Stomach smooth muscle (tissue), 2 donors: ENCODE measurements around the gene LDLRAD4.

Experiments
- H3K27ac ChIP-seq: one replicate; pipeline ENCODE4 v1.7.0; 2013; ENCODE audit warnings: mild to moderate bottlenecking, low read length, inconsistent platforms
- H3K27me3 ChIP-seq, 2 donors: one replicate each; pipeline ENCODE4 v1.7.0; 2013; ENCODE audit warnings: low read length in 2 of 2; ENCODE audit not compliant: insufficient read depth in 2 of 2, control insufficient read depth in 1 of 2
- H3K36me3 ChIP-seq, 2 donors: one replicate each; pipeline ENCODE4 v1.7.0; 2013; ENCODE audit warnings: low read length in 2 of 2; ENCODE audit not compliant: control insufficient read depth in 2 of 2, insufficient read depth in 2 of 2
- H3K4me1 ChIP-seq: one replicate; pipeline ENCODE4 v1.7.0; 2013; ENCODE audit warnings: low read length; ENCODE audit not compliant: control insufficient read depth, insufficient read depth
- H3K4me3 ChIP-seq, 2 donors: one replicate each; pipeline ENCODE4 v1.7.0; 2013; ENCODE audit warnings: low read length in 2 of 2
- H3K9ac ChIP-seq, 2 donors: one replicate each; pipeline ENCODE4 v1.7.0; 2013; ENCODE audit warnings: low read length in 2 of 2, mild to moderate bottlenecking in 1 of 2
- H3K9me3 ChIP-seq, 2 donors: one replicate each; pipeline ENCODE4 v1.7.0; 2013; ENCODE audit warnings: low read length in 2 of 2; ENCODE audit not compliant: control insufficient read depth in 2 of 2
- donor health status: healthy.
- donor health status: Pancreatic carcinoma.

The LDLRAD4 gene

DNA sequence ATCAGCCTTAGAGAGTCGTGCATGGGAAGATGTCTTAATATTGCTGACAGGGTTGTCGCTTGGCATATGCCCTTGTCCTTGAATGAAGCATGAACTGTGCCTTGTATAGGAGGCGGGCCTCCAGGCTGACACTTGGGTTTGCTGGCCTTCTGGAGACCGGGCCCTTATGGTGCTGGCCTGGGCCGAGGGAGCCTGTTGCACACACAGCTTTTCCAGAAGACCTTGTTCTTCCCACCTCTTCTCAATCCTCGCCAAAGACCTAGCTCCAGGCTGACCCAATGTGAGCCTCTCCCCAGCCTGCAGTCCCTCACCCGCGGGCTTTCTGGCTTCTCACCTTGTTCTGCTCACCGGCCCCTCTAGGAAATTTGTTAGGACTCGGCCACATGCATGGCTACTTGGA is 308.7 kb downstream of the LDLRAD4 start:
- Histone ChIP-seq H3K4me1 (peaks cover 10% of the 10 kb centered on the region), H3K9me3 (no peaks in the 10 kb centered on the region), H3K4me3 (no peak overlapping the region)

DNA sequence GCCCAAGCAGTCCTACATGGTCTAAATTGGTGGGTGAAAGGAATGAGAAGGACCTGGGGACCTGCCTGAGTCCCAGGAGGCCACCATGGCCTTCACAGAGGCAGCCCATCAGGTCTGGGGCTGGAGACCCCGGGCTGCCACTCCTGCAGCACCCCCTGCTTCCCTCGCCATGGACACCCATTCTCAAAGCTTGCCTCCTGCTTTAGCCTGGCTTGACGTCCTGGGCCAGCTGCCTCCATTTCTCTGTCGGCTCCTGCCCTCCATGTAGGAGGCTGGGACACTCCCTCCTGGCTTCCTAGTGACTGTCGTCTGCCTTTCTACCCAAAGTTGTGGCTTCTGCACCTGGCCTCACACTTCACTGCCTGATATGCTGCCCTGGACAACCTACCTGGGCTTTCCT is 309.2 kb downstream of the LDLRAD4 start:
- Histone ChIP-seq H3K27me3 (no peaks in the 10 kb centered on the region), H3K9me3 (no peaks in the 10 kb centered on the region), H3K4me1 (peaks cover 10% of the 10 kb centered on the region), H3K4me3 (no peak overlapping the region), H3K36me3 (peaks cover 0 to 4% of the 10 kb centered on the region in 2 donors), H3K9ac (no peak overlapping the region), H3K27ac (no peak overlapping the region)

More for the DNA sequence above, 308.7 kb downstream of the LDLRAD4 start:
- Histone ChIP-seq H3K36me3 (peaks cover 0 to 4% of the 10 kb centered on the region in 2 donors), H3K27me3 (no peaks in the 10 kb centered on the region), H3K9ac (no peak overlapping the region), H3K27ac (no peak overlapping the region)

DNA sequence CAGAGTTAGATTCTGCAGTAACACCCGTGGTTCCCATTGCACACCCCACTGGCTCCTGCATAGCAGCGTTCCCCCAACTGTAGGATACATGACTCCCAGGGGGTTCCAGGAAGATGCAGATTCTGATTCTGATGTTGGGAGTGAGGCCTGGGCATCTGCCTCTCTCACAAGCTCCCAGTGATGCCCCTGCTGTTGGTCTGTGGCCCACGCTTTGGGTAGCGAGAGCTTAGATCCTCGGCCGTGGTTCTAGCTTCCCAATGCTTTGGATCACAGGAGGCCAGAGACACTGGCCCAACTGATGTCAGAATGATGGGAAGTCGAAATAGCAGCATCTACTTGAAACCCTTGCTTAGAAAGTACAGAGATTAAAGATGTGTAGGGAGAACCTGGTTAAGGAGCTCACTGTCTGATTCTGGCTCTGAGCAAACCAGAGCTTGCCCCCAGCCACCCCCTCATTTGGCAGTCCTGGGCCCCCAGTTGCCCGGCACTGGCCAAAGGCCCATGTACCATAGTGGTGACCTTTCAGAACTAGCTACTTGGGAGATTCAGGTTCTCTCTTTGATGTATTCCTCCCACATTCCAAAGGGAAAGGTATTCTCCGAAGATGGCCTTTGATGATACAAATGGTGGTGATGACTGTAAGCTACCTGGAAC is 310.3 kb downstream of the LDLRAD4 start:
- Histone ChIP-seq H3K36me3 (peaks cover 0 to 4% of the 10 kb centered on the region in 2 donors), H3K9ac (no peak overlapping the region), H3K4me1 (peaks cover 10% of the 10 kb centered on the region), H3K27me3 (no peaks in the 10 kb centered on the region), H3K4me3 (no peak overlapping the region), H3K9me3 (no peaks in the 10 kb centered on the region), H3K27ac (no peak overlapping the region)

DNA sequence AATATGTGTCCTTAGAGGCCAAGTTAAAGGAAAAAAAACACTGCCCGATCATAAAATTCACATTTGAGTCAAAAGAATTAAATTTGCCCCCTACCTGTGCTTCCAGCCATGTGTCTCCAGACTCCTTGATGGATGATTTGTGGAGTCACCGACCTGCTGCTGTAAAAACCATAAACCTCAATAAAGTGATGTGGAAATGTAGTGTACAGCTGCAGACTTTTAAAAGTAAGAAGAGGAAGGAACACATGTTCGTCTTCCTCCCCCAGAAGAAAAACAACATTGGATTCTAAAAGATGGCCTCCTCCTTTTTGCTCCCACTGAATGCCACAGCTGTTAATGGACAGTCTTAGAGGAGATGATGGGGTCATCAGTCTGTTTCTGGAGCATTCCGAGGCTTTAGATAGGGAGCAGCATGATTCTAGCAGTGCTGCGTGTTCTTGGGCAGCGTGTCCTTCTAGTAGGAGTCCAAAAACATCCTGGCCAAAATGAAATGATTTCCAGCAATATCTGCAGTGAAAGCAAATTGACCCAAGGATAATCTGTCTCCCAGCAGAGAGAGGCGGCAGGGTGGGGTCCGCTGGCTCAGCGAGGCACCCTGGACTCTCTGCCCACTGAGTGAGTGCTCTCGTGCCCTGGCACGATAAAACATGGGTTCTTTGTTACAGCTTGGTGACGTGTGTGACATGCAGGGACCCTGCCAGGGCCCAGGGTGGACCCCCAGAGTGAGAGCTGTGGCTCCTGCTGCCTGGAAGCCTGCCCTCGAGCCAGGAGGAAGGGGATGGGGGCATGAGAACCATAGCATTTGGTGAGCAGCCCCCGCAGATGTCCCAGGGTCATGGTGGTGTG is 311.7 kb downstream of the LDLRAD4 start:
- peaks cover 0 to 1% of the 10 kb centered on the region in 2 donors for H3K36me3 ChIP-seq
- H3K4me1 ChIP-seq = peaks cover 10% of the 10 kb centered on the region
- no peak overlapping the region for H3K27ac ChIP-seq
- no peak overlapping the region for H3K4me3 ChIP-seq
- H3K9ac ChIP-seq = no peak overlapping the region
- no peaks in the 10 kb centered on the region for H3K9me3 ChIP-seq
- no peaks in the 10 kb centered on the region for H3K27me3 ChIP-seq

DNA sequence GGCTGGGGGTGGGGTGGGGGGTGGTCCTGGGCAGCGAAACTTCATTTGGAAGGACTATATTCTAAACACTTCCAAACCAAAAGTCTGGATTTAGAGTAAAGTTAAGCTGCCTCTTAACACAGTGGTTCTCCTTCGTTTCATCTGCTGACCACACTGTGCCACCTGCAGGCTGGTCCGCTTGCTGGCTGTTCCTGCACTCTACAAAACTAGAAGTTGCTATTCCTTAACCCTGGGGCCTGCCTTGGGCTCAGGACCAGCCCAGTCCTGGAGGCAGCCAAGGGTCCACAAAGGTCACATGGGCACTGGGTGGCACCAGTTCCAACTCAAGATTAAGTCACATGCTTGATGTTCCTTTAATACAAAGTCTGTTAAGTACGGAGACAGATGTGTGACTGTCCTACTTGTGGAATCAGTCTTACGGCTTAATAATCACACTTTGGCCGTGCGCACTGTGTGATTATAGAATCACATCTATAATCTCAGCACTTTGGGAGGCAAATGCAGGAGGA is 312.4 kb downstream of the LDLRAD4 start:
- H3K36me3 ChIP-seq = no peaks in the 10 kb centered on the region
- H3K27ac ChIP-seq = no peak overlapping the region
- no peak overlapping the region for H3K4me3 ChIP-seq

DNA sequence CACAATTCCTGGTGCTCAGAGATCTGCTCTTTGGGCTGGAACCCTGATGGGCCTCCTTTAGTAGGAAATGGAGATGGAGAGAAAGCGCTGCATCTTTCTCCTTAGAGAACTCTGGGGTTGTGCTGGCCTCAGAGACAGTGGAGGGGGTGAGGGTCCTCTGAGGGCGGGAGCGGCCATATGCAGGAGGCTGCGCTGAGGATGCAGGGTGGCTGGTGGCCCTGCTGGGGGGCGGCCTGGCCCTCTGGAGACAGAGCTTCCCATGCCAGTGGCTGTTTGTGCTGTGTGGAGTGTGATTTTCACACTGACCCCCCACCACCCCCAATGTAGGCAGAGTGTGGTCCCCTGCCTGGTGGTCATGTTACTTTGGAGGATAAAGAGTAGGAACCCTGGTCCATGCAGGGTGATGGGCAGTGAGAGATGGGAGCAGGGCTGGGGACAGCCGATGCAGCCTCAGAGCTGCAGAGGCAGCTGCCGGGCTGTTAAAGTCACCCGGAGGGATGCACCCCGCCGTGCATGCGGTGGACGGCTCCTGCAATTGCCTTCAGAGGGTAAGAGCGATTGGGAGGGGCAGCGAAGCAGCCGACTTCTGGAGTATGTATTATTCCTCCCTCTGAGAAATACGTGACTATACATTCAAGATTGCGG is 313.2 kb downstream of the LDLRAD4 start:
- H3K27me3 ChIP-seq = no peaks in the 10 kb centered on the region
- H3K27ac ChIP-seq = no peak overlapping the region
- H3K36me3 ChIP-seq = no peaks in the 10 kb centered on the region
- no peak overlapping the region for H3K4me3 ChIP-seq
- no peak overlapping the region for H3K9ac ChIP-seq
- H3K9me3 ChIP-seq = no peaks in the 10 kb centered on the region
- peaks cover 10% of the 10 kb centered on the region for H3K4me1 ChIP-seq

More for the DNA sequence above, 312.4 kb downstream of the LDLRAD4 start:
- no peaks in the 10 kb centered on the region for H3K27me3 ChIP-seq
- no peak overlapping the region for H3K9ac ChIP-seq
- H3K4me1 ChIP-seq = peaks cover 10% of the 10 kb centered on the region
- no peaks in the 10 kb centered on the region for H3K9me3 ChIP-seq

DNA sequence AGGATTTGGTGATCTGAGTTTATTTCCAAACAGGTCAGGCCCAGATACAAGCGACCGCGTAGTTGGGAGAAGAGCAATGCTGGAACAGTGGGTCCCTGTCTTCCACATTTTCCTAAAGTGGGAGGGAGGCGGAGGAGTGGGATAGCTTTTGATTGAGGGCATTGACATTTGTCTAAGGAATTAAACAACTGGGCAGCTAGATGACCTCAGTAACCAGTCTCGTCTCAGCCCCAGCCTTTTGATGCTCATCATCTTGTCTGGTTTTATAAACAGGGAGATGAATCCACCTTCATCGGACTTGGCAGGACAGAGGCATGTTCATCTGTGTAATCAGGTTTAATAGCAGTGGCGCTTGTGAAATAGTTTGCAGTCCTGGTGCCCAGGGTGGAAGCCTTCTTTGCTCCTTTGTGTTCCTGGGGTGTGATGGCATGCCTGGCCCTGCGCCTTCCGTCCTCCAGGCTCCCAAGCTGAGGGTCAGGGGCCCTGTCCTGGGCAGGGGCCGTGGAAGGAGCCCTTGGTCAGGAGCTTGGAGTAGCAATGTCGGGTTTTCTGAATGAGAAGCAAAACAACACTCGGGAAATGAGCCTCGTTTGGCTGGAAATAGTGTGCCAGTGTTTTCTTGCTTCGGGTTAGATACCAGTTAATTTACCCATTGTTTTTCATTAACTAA is 314.0 kb downstream of the LDLRAD4 start:
- Histone ChIP-seq H3K36me3 (no peaks in the 10 kb centered on the region), H3K9ac (no peak overlapping the region), H3K27ac (no peak overlapping the region), H3K9me3 (no peaks in the 10 kb centered on the region), H3K4me1 (peaks cover 10% of the 10 kb centered on the region), H3K4me3 (no peak overlapping the region), H3K27me3 (no peaks in the 10 kb centered on the region)

DNA sequence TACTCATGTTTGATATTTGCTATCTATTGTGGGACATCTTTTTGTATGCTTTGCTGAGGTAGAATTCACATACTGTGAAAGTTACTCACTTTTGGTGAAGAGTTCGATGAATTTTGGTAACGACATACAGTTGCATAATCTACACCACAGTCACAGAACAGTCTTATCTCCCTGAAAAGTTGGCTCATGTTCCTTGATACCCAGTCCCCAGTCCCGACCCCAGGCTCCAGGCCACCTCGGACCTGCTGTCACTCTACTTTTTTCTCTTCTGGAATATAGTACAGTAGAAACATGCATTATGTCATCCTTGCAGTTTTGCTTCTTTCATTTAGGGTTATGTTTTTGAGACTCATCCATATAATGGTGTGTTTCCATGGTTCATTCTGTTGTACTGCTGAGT is 316.1 kb downstream of the LDLRAD4 start:
- H3K36me3 ChIP-seq = no peaks in the 10 kb centered on the region
- H3K27ac ChIP-seq = no peak overlapping the region
- peaks cover 14% of the 10 kb centered on the region for H3K4me1 ChIP-seq
- H3K9me3 ChIP-seq = no peaks in the 10 kb centered on the region
- no peak overlapping the region for H3K4me3 ChIP-seq
- H3K27me3 ChIP-seq = no peaks in the 10 kb centered on the region
- H3K9ac ChIP-seq = no peak overlapping the region

DNA sequence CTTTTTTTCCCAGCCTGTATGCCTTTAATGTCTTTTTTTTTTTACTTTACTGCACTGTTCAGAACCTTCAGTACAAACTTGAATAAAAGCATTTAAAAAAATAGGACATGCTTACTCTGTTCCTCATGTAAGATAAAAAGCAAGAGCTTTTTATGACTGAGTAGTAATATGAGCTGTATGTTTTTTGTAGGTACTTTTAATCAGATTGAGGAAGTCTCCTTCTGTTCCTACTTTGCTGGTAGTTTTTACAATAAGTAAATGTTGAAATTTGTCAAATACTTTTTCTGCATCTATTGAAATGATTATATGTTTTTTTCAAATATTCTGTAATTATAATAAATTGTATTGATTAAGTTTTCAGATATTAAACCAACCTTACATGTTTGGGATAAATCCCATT is 318.0 kb downstream of the LDLRAD4 start:
- Histone ChIP-seq H3K27me3 (no peaks in the 10 kb centered on the region), H3K36me3 (no peaks in the 10 kb centered on the region), H3K9ac (no peak overlapping the region), H3K9me3 (no peaks in the 10 kb centered on the region), H3K27ac (no peak overlapping the region), H3K4me3 (no peak overlapping the region), H3K4me1 (peaks cover 20% of the 10 kb centered on the region)

DNA sequence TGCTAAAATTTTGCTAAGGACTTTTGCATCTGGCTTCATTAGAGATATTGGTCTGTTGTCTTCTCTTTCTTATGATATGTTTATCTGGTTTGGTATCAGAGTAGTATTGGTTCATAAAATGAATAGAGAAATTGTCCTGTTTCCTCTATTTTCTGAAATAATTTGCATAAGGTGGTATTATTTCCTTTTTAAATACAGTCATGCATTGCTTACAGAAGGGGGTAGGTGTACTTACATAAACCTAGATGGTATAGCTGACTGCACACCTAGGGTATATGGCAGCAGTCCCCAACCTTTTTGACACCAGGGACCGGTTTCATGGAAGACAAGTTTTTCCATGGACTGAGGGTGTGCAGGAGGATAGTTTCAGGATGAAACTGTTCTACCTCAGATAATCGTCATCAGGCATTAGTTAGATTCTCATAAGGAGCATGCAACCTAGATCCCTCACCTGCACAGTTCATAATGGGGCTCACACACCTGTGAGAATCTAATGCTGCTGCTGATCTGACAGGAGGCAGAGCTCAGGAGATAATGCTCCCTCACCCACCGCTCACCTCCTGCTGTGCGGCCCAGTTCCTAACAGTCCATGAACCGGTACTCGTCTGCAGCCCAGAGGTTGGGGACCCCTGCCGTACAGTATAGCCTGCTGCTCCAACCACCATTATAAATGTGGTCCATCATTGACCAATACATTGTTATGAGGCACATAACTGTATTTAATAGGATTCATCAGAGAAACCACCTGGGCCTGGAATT is 318.6 kb downstream of the LDLRAD4 start:
- Histone ChIP-seq H3K27ac (no peak overlapping the region), H3K27me3 (no peaks in the 10 kb centered on the region), H3K4me1 (peaks cover 24% of the 10 kb centered on the region), H3K4me3 (no peak overlapping the region), H3K9me3 (no peaks in the 10 kb centered on the region), H3K9ac (no peak overlapping the region), H3K36me3 (no peaks in the 10 kb centered on the region)
